ENCODE data around the gene PPL.

Gene PPL

GRCh38 chr16:4877380-4877685, 59.6 kb downstream of the PPL start:
- no peaks in the 10 kb centered on the region for H3K4me1 ChIP-seq (ENCODE audit: control insufficient read depth in 2 of 2, insufficient read depth in 2 of 2, low read length in 2 of 2)
- no peaks in the 10 kb centered on the region for H3K9me3 ChIP-seq (ENCODE audit: control insufficient read depth in 2 of 2, low read length in 2 of 2)
- no peak overlapping the region for H3K27ac ChIP-seq (ENCODE audit: low read depth in 2 of 2, low read length in 2 of 2)
- no peak overlapping the region for H3K9ac ChIP-seq (ENCODE audit: low read depth in 1 of 2, low read length in 2 of 2)
- no peaks in the 10 kb centered on the region for H3K27me3 ChIP-seq (ENCODE audit: control insufficient read depth in 2 of 2, insufficient read depth in 2 of 2, low read length in 2 of 2)
- H3K36me3 ChIP-seq (ENCODE audit: control insufficient read depth in 2 of 2, insufficient read depth in 2 of 2, low read length in 2 of 2), result peaks cover 81 to 87% of the 10 kb centered on the region in 2 donors
- H3K4me3 ChIP-seq (ENCODE audit: low read length in 2 of 2), result no peak overlapping the region

- no peak overlapping the region for H3K4me3 ChIP-seq (ENCODE audit: low read length in 2 of 2)
- no peak overlapping the region for H3K27ac ChIP-seq (ENCODE audit: low read depth in 2 of 2, low read length in 2 of 2)
- H3K27me3 ChIP-seq (ENCODE audit: control insufficient read depth in 2 of 2, insufficient read depth in 2 of 2, low read length in 2 of 2), result no peaks in the 10 kb centered on the region
- H3K9me3 ChIP-seq (ENCODE audit: control insufficient read depth in 2 of 2, low read length in 2 of 2), result no peaks in the 10 kb centered on the region
- no peaks in the 10 kb centered on the region for H3K4me1 ChIP-seq (ENCODE audit: control insufficient read depth in 2 of 2, insufficient read depth in 2 of 2, low read length in 2 of 2)
- H3K36me3 ChIP-seq (ENCODE audit: control insufficient read depth in 2 of 2, insufficient read depth in 2 of 2, low read length in 2 of 2), result peaks cover 82 to 87% of the 10 kb centered on the region in 2 donors
- H3K9ac ChIP-seq (ENCODE audit: low read depth in 1 of 2, low read length in 2 of 2), result no peak overlapping the region
These were observed 60.1 kb downstream of the PPL start for GRCh38 chr16:4876646-4877379.

- Histone ChIP-seq H3K27me3 (ENCODE audit: control insufficient read depth in 2 of 2, insufficient read depth in 2 of 2, low read length in 2 of 2) (no peaks in the 10 kb centered on the region), H3K9ac (ENCODE audit: low read depth in 1 of 2, low read length in 2 of 2) (no peak overlapping the region), H3K4me1 (ENCODE audit: control insufficient read depth in 2 of 2, insufficient read depth in 2 of 2, low read length in 2 of 2) (no peaks in the 10 kb centered on the region), H3K4me3 (ENCODE audit: low read length in 2 of 2) (no peak overlapping the region), H3K27ac (ENCODE audit: low read depth in 2 of 2, low read length in 2 of 2) (no peak overlapping the region), H3K9me3 (ENCODE audit: control insufficient read depth in 2 of 2, low read length in 2 of 2) (no peaks in the 10 kb centered on the region), H3K36me3 (ENCODE audit: control insufficient read depth in 2 of 2, insufficient read depth in 2 of 2, low read length in 2 of 2) (peaks cover 81 to 85% of the 10 kb centered on the region in 2 donors)
These were observed 62.3 kb downstream of the PPL start for GRCh38 chr16:4874666-4875065.

- H3K9ac ChIP-seq (ENCODE audit: low read depth in 1 of 2, low read length in 2 of 2), result no peak overlapping the region
- H3K27me3 ChIP-seq (ENCODE audit: control insufficient read depth in 2 of 2, insufficient read depth in 2 of 2, low read length in 2 of 2), result no peaks in the 10 kb centered on the region
- no peaks in the 10 kb centered on the region for H3K4me1 ChIP-seq (ENCODE audit: control insufficient read depth in 2 of 2, insufficient read depth in 2 of 2, low read length in 2 of 2)
- H3K27ac ChIP-seq (ENCODE audit: low read depth in 2 of 2, low read length in 2 of 2), result no peak overlapping the region
- peaks cover 70 to 71% of the 10 kb centered on the region in 2 donors for H3K36me3 ChIP-seq (ENCODE audit: control insufficient read depth in 2 of 2, insufficient read depth in 2 of 2, low read length in 2 of 2)
- no peaks in the 10 kb centered on the region for H3K9me3 ChIP-seq (ENCODE audit: control insufficient read depth in 2 of 2, low read length in 2 of 2)
- H3K4me3 ChIP-seq (ENCODE audit: low read length in 2 of 2), result no peak overlapping the region
These were observed 63.9 kb downstream of the PPL start for GRCh38 chr16:4873091-4873490.

- H3K4me3 ChIP-seq (ENCODE audit: low read length in 2 of 2), result no peak overlapping the region
- no peaks in the 10 kb centered on the region for H3K9me3 ChIP-seq (ENCODE audit: control insufficient read depth in 2 of 2, low read length in 2 of 2)
- no peak overlapping the region for H3K9ac ChIP-seq (ENCODE audit: low read depth in 1 of 2, low read length in 2 of 2)
These were observed 65.9 kb downstream of the PPL start for GRCh38 chr16:4871071-4871470.

GRCh38 chr16:4870138-4870671, 66.7 kb downstream of the PPL start:
- Histone ChIP-seq H3K9me3 (ENCODE audit: control insufficient read depth in 2 of 2, low read length in 2 of 2) (no peaks in the 10 kb centered on the region), H3K9ac (ENCODE audit: low read depth in 1 of 2, low read length in 2 of 2) (no peak overlapping the region), H3K27me3 (ENCODE audit: control insufficient read depth in 2 of 2, insufficient read depth in 2 of 2, low read length in 2 of 2) (no peaks in the 10 kb centered on the region), H3K27ac (ENCODE audit: low read depth in 2 of 2, low read length in 2 of 2) (no peak overlapping the region), H3K4me3 (ENCODE audit: low read length in 2 of 2) (no peak overlapping the region), H3K36me3 (ENCODE audit: control insufficient read depth in 2 of 2, insufficient read depth in 2 of 2, low read length in 2 of 2) (peaks cover 49 to 54% of the 10 kb centered on the region in 2 donors), H3K4me1 (ENCODE audit: control insufficient read depth in 2 of 2, insufficient read depth in 2 of 2, low read length in 2 of 2) (no peaks in the 10 kb centered on the region)

More at GRCh38 chr16:4871071-4871470, 65.9 kb downstream of the PPL start:
- no peaks in the 10 kb centered on the region for H3K4me1 ChIP-seq (ENCODE audit: control insufficient read depth in 2 of 2, insufficient read depth in 2 of 2, low read length in 2 of 2)
- H3K27ac ChIP-seq (ENCODE audit: low read depth in 2 of 2, low read length in 2 of 2), result no peak overlapping the region
- H3K27me3 ChIP-seq (ENCODE audit: control insufficient read depth in 2 of 2, insufficient read depth in 2 of 2, low read length in 2 of 2), result no peaks in the 10 kb centered on the region
- H3K36me3 ChIP-seq (ENCODE audit: control insufficient read depth in 2 of 2, insufficient read depth in 2 of 2, low read length in 2 of 2), result peaks cover 54 to 60% of the 10 kb centered on the region in 2 donors

GRCh38 chr16:4869147-4869805, 67.7 kb downstream of the PPL start:
- Histone ChIP-seq H3K27me3 (ENCODE audit: control insufficient read depth in 2 of 2, insufficient read depth in 2 of 2, low read length in 2 of 2) (no peaks in the 10 kb centered on the region), H3K4me3 (ENCODE audit: low read length in 2 of 2) (no peak overlapping the region), H3K27ac (ENCODE audit: low read depth in 2 of 2, low read length in 2 of 2) (no peak overlapping the region), H3K4me1 (ENCODE audit: control insufficient read depth in 2 of 2, insufficient read depth in 2 of 2, low read length in 2 of 2) (no peaks in the 10 kb centered on the region), H3K36me3 (ENCODE audit: control insufficient read depth in 2 of 2, insufficient read depth in 2 of 2, low read length in 2 of 2) (peaks cover 40 to 49% of the 10 kb centered on the region in 2 donors), H3K9me3 (ENCODE audit: control insufficient read depth in 2 of 2, low read length in 2 of 2) (no peaks in the 10 kb centered on the region), H3K9ac (ENCODE audit: low read depth in 1 of 2, low read length in 2 of 2) (no peak overlapping the region)

- H3K36me3 ChIP-seq (ENCODE audit: control insufficient read depth in 2 of 2, insufficient read depth in 2 of 2, low read length in 2 of 2), result peaks cover 33 to 43% of the 10 kb centered on the region in 2 donors
These were observed 68.4 kb downstream of the PPL start for GRCh38 chr16:4868535-4868934.

GRCh38 chr16:4868026-4868425, 68.9 kb downstream of the PPL start:
- H3K9ac ChIP-seq (ENCODE audit: low read depth in 1 of 2, low read length in 2 of 2), result no peak overlapping the region
- peaks cover 31 to 38% of the 10 kb centered on the region in 2 donors for H3K36me3 ChIP-seq (ENCODE audit: control insufficient read depth in 2 of 2, insufficient read depth in 2 of 2, low read length in 2 of 2)
- no peak overlapping the region for H3K4me3 ChIP-seq (ENCODE audit: low read length in 2 of 2)

More at GRCh38 chr16:4868535-4868934, 68.4 kb downstream of the PPL start:
- no peak overlapping the region for H3K9ac ChIP-seq (ENCODE audit: low read depth in 1 of 2, low read length in 2 of 2)
- H3K9me3 ChIP-seq (ENCODE audit: control insufficient read depth in 2 of 2, low read length in 2 of 2), result no peaks in the 10 kb centered on the region
- H3K27ac ChIP-seq (ENCODE audit: low read depth in 2 of 2, low read length in 2 of 2), result no peak overlapping the region
- no peak overlapping the region for H3K4me3 ChIP-seq (ENCODE audit: low read length in 2 of 2)
- no peaks in the 10 kb centered on the region for H3K4me1 ChIP-seq (ENCODE audit: control insufficient read depth in 2 of 2, insufficient read depth in 2 of 2, low read length in 2 of 2)
- H3K27me3 ChIP-seq (ENCODE audit: control insufficient read depth in 2 of 2, insufficient read depth in 2 of 2, low read length in 2 of 2), result no peaks in the 10 kb centered on the region

GRCh38 chr16:4866586-4866985, 70.4 kb downstream of the PPL start:
- Histone ChIP-seq H3K9ac (ENCODE audit: low read depth in 1 of 2, low read length in 2 of 2) (no peak overlapping the region), H3K4me3 (ENCODE audit: low read length in 2 of 2) (no peak overlapping the region), H3K36me3 (ENCODE audit: control insufficient read depth in 2 of 2, insufficient read depth in 2 of 2, low read length in 2 of 2) (peaks cover 19 to 35% of the 10 kb centered on the region in 2 donors), H3K27ac (ENCODE audit: low read depth in 2 of 2, low read length in 2 of 2) (no peak overlapping the region), H3K4me1 (ENCODE audit: control insufficient read depth in 2 of 2, insufficient read depth in 2 of 2, low read length in 2 of 2) (peaks cover 0 to 6% of the 10 kb centered on the region in 2 donors), H3K9me3 (ENCODE audit: control insufficient read depth in 2 of 2, low read length in 2 of 2) (no peaks in the 10 kb centered on the region), H3K27me3 (ENCODE audit: control insufficient read depth in 2 of 2, insufficient read depth in 2 of 2, low read length in 2 of 2) (no peaks in the 10 kb centered on the region)

More at GRCh38 chr16:4868026-4868425, 68.9 kb downstream of the PPL start:
- no peaks in the 10 kb centered on the region for H3K4me1 ChIP-seq (ENCODE audit: control insufficient read depth in 2 of 2, insufficient read depth in 2 of 2, low read length in 2 of 2)
- H3K27ac ChIP-seq (ENCODE audit: low read depth in 2 of 2, low read length in 2 of 2), result no peak overlapping the region
- H3K27me3 ChIP-seq (ENCODE audit: control insufficient read depth in 2 of 2, insufficient read depth in 2 of 2, low read length in 2 of 2), result no peaks in the 10 kb centered on the region
- no peaks in the 10 kb centered on the region for H3K9me3 ChIP-seq (ENCODE audit: control insufficient read depth in 2 of 2, low read length in 2 of 2)

All from mucosa of rectum (tissue), 2 donors.